Type B pancreatic cell (in vitro differentiated cells): ENCODE results near the gene RHO. TPM values are rescaled to one million over a fixed set of nuclear protein-coding genes. Genes with fewer than 3 reads are reported as not detected.

Experiments used
- DNase-seq: peaks from one replicate; pipeline ENCODE4 v3.0.0; 2021; ENCODE audit warnings: mixed read lengths; ENCODE audit not compliant: unreplicated experiment; ENCODE audit errors: extremely low spot score
- H3K27ac Mint-ChIP-seq: 2 replicates; pipeline ENCODE4 v1.8.0; 2021; ENCODE audit warnings: mild to moderate bottlenecking, mixed read lengths
- H3K27me3 Mint-ChIP-seq: 2 replicates; pipeline ENCODE4 v1.8.0; 2021; ENCODE audit warnings: mixed read lengths
- H3K36me3 Mint-ChIP-seq: 2 replicates; pipeline ENCODE4 v1.8.0; 2021; ENCODE audit warnings: mixed read lengths
- H3K4me1 Mint-ChIP-seq: one replicate; pipeline ENCODE4 v1.8.0; 2021; ENCODE audit warnings: mixed read lengths; ENCODE audit not compliant: unreplicated experiment
- H3K4me3 Mint-ChIP-seq: 2 replicates; pipeline ENCODE4 v1.8.0; 2021; ENCODE audit warnings: mild to moderate bottlenecking, mixed read lengths
- H3K9me3 Mint-ChIP-seq: 2 replicates; pipeline ENCODE4 v1.8.0; 2021; ENCODE audit warnings: mixed read lengths
- total RNA-seq: library from RNA; stranded (reverse); gene quantifications from 2 replicates; pipeline ENCODE4 v1.2.1, GENCODE V29; 2021; ENCODE audit warnings: low replicate concordance
- TF ChIP-seq, protein P1 (sequence below): fragments of 200-600 bp; sonication (generic); conservative IDR thresholded peaks from 2 replicates; pipeline ENCODE4 v1.5.0; 2021; ENCODE audit warnings: antibody characterized with exemption, mild to moderate bottlenecking

Gene RHO
- total RNA-seq, 1 donor from 2014 or later: not detected

GRCh38 chr3:129556890-129557547 is 28.6 kb downstream of the RHO start:
- TF ChIP-seq, protein P1, sequence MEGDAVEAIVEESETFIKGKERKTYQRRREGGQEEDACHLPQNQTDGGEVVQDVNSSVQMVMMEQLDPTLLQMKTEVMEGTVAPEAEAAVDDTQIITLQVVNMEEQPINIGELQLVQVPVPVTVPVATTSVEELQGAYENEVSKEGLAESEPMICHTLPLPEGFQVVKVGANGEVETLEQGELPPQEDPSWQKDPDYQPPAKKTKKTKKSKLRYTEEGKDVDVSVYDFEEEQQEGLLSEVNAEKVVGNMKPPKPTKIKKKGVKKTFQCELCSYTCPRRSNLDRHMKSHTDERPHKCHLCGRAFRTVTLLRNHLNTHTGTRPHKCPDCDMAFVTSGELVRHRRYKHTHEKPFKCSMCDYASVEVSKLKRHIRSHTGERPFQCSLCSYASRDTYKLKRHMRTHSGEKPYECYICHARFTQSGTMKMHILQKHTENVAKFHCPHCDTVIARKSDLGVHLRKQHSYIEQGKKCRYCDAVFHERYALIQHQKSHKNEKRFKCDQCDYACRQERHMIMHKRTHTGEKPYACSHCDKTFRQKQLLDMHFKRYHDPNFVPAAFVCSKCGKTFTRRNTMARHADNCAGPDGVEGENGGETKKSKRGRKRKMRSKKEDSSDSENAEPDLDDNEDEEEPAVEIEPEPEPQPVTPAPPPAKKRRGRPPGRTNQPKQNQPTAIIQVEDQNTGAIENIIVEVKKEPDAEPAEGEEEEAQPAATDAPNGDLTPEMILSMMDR: no peak
- Mint-ChIP-seq H3K27me3 (peaks cover 4% of the 10 kb centered on the region), H3K27ac (no peak overlapping the region), H3K9me3 (no peaks in the 10 kb centered on the region), H3K36me3 (peaks cover 5% of the 10 kb centered on the region), H3K4me3 (no peak overlapping the region), H3K4me1 (peaks cover 46% of the 10 kb centered on the region)
- no peak for DNase-seq

- H3K36me3 Mint-ChIP-seq: peaks cover 5% of the 10 kb centered on the region
- peaks cover 45% of the 10 kb centered on the region for H3K4me1 Mint-ChIP-seq
- TF ChIP-seq, protein P1: no peak
- no peak overlapping the region for H3K4me3 Mint-ChIP-seq
- no peak overlapping the region for H3K27ac Mint-ChIP-seq
- no peak for DNase-seq
- peaks cover 4% of the 10 kb centered on the region for H3K27me3 Mint-ChIP-seq
- no peaks in the 10 kb centered on the region for H3K9me3 Mint-ChIP-seq
These were observed 29.1 kb downstream of the RHO start for GRCh38 chr3:129557548-129557894.

- Mint-ChIP-seq H3K36me3 (peaks cover 5% of the 10 kb centered on the region), H3K9me3 (no peaks in the 10 kb centered on the region), H3K27me3 (no peaks in the 10 kb centered on the region), H3K4me1 (peaks cover 40% of the 10 kb centered on the region), H3K4me3 (no peak overlapping the region), H3K27ac (no peak overlapping the region)
- TF ChIP-seq, protein P1: no peak
- no peak for DNase-seq
These were observed 29.8 kb downstream of the RHO start for GRCh38 chr3:129558081-129558771.

DNA sequence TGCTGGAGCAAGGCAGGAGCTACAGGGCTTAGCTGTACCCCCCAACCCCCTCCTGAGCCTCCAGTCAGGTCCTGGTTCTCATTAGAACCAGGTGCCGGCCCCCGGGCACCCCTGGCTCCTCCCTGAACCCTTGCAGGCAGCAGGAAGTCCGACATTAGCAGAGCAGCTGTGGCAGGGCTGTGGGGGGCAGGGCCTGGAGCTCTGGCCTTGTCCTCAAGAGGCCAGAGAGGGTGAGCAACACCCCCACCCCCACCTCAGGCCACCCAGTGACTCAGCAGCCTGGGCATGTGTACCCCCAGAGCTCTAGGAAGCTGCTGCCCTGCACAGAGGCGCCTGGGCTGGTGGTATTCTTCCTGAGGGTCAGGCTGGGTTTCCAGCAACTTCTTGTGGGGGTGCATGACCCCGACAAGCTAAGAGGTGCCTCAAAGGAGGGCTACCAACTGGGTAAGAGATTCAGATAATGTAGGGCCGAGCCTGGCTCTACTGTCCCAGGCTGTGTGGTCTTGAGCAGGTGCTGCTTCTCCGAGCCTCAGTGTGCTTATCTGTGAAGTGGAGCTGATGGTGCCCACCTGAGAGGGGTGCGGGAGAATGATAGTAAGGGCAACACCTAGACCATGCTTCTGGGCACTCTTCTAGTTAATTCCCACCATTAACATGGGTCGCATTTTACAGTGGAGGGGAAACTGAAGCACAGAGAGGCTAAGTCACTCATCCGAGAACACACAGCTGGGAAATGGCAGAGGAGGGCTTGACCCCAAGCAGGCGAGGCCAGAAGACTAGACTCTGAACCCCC is 30.5 kb downstream of the RHO start:
- no peak for DNase-seq
- Mint-ChIP-seq H3K27me3 (no peaks in the 10 kb centered on the region), H3K4me1 (peaks cover 35% of the 10 kb centered on the region), H3K4me3 (no peak overlapping the region), H3K27ac (no peak overlapping the region), H3K9me3 (no peaks in the 10 kb centered on the region), H3K36me3 (peaks cover 5% of the 10 kb centered on the region)
- TF ChIP-seq, protein P1: no peak

DNA sequence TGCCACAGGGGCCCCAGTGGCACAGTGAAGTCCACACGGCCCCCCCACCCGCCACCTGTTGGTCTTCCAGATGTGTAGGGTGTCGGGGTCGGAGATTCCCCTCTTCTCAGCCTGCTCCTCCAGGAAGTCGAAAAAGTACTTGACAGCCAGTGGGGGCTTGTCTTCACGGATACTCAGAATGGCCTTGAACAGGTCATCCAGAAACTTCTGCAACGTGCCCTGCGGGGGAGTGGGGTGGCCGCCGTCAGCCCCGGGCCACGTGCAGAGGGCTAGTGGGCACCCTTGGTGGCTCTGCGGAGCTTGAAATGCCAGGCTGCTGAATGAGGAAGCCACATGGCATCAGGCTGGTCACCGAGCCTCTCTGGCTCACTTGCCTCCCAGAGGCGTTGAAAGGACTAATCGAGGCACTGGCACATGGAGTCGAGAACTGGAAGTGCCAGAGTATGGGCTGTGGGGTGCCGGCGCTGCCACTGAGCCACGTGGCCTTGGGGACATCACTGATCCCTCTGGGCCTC is 31.2 kb downstream of the RHO start:
- peaks cover 28% of the 10 kb centered on the region for H3K4me1 Mint-ChIP-seq
- no peaks in the 10 kb centered on the region for H3K9me3 Mint-ChIP-seq
- H3K36me3 Mint-ChIP-seq: peaks cover 5% of the 10 kb centered on the region
- DNase-seq: no peak
- no peak overlapping the region for H3K4me3 Mint-ChIP-seq
- TF ChIP-seq, protein P1: no peak
- no peaks in the 10 kb centered on the region for H3K27me3 Mint-ChIP-seq
- no peak overlapping the region for H3K27ac Mint-ChIP-seq
